Neural progenitor cell (in vitro differentiated cells): ENCODE data around the gene RELN. TPM values are rescaled to one million over a fixed set of nuclear protein-coding genes. Genes with fewer than 3 reads are reported as not detected.

Experiments
- DNase-seq: peaks from one replicate; pipeline ENCODE4 v3.0.0-alpha.2; 2016; ENCODE audit warnings: low spot score
- H2AFZ ChIP-seq: fragments of 200-600 bp; sonication (generic); replicated peaks from 2 replicates; pipeline ENCODE4 v1.6.1; 2016; ENCODE audit warnings: antibody characterized with exemption
- H3F3A ChIP-seq: fragments of 200-600 bp; sonication (generic); 2 replicates; pipeline ENCODE4 v1.6.1; 2016; ENCODE audit warnings: antibody characterized with exemption, low read depth
- H3K27ac ChIP-seq: fragments of 200-600 bp; sonication (generic); 2 replicates; pipeline ENCODE4 v1.5.1; 2016; ENCODE audit warnings: mild to moderate bottlenecking
- H3K27me3 ChIP-seq: fragments of 200-600 bp; sonication (generic); 2 replicates; pipeline ENCODE4 v1.6.1; 2016; ENCODE audit warnings: mild to moderate bottlenecking, moderate library complexity
- H3K36me3 ChIP-seq: fragments of 200-600 bp; sonication (generic); 2 replicates; pipeline ENCODE4 v1.5.1; 2016
- H3K4me1 ChIP-seq: fragments of 200-600 bp; sonication (generic); 2 replicates; pipeline ENCODE4 v1.6.1; 2016; ENCODE audit warnings: mixed run types
- H3K4me2 ChIP-seq: fragments of 200-600 bp; sonication (generic); 2 replicates; pipeline ENCODE4 v1.6.1; 2016
- H3K4me3 ChIP-seq: fragments of 200-600 bp; sonication (generic); 2 replicates; pipeline ENCODE4 v1.5.1; 2016
- H3K79me2 ChIP-seq: fragments of 200-600 bp; sonication (generic); 2 replicates; pipeline ENCODE4 v1.6.1; 2016; ENCODE audit warnings: low read depth
- H3K9ac ChIP-seq: fragments of 200-600 bp; sonication (generic); 2 replicates; pipeline ENCODE4 v1.6.1; 2016
- H3K9me3 ChIP-seq: fragments of 200-600 bp; sonication (generic); 2 replicates; pipeline ENCODE4 v1.5.1; 2016; ENCODE audit warnings: low read depth
- H4K20me1 ChIP-seq: fragments of 200-600 bp; sonication (generic); 2 replicates; pipeline ENCODE4 v1.6.1; 2016; ENCODE audit warnings: low read depth
- H3K27ac Mint-ChIP-seq: 3 replicates; pipeline ENCODE4 v1.8.0; 2021; ENCODE audit warnings: mixed read lengths
- H3K27me3 Mint-ChIP-seq: 2 replicates; pipeline ENCODE4 v1.8.0; 2022; ENCODE audit warnings: low read depth, mild to moderate bottlenecking, inconsistent platforms, moderate library complexity, mixed read lengths; ENCODE audit not compliant: insufficient read depth
- H3K36me3 Mint-ChIP-seq: 3 replicates; pipeline ENCODE4 v1.8.0; 2021; ENCODE audit warnings: mixed read lengths
- H3K4me1 Mint-ChIP-seq: 3 replicates; pipeline ENCODE4 v1.8.0; 2021; ENCODE audit warnings: mixed read lengths
- H3K4me3 Mint-ChIP-seq: 3 replicates; pipeline ENCODE4 v1.8.0; 2021; ENCODE audit warnings: mild to moderate bottlenecking, moderate library complexity, mixed read lengths
- H3K9me3 Mint-ChIP-seq: 3 replicates; pipeline ENCODE4 v1.8.0; 2020; ENCODE audit warnings: mixed read lengths
- EZH2 ChIP-seq: fragments of 200-600 bp; sonication (generic); IDR thresholded peaks from 2 replicates; pipeline ENCODE4 v1.6.1; 2017; ENCODE audit warnings: antibody characterized with exemption, mild to moderate bottlenecking, moderate library complexity
- EZH2phosphoT487 ChIP-seq: fragments of 200-600 bp; sonication (generic); IDR thresholded peaks from 2 replicates; pipeline ENCODE4 v1.6.1; 2017; ENCODE audit warnings: antibody characterized with exemption
- total RNA-seq: library from RNA; depleted of rRNA; stranded (reverse); fragments of >200 nt; gene quantifications from 2 replicates; pipeline ENCODE4 v1.2.3, GENCODE V29; 2015; ENCODE audit warnings: low replicate concordance
- TF ChIP-seq, protein P1 (sequence below): fragments of 200-600 bp; sonication (generic); IDR thresholded peaks from 2 replicates; pipeline ENCODE4 v1.5.1; 2017; ENCODE audit warnings: antibody characterized with exemption, mild to moderate bottlenecking

RELN gene
- total RNA-seq, 1 donor from 2014 or later, result 0.02 TPM

DNA sequence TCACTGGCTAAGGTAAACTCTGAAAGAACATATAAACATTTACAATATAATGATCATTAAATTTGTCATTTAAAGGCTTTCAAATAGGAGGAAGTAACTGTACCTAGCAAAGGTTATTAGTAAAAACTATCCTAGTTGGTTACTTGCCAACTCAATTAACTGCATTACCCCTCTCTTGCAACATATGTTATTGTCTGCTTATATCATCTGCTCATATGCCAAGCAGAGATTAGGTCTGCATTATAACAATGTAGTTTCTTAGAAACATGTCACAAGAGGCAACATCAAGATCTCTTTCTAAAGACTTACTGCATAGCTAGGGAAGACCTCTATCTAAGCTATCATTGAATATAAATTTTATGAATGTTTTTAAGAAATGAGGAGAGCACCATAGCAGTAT, 132.5 kb downstream of the RELN start:
- no peak for DNase-seq
- no peaks in the 10 kb centered on the region for H3K27me3 ChIP-seq

DNA sequence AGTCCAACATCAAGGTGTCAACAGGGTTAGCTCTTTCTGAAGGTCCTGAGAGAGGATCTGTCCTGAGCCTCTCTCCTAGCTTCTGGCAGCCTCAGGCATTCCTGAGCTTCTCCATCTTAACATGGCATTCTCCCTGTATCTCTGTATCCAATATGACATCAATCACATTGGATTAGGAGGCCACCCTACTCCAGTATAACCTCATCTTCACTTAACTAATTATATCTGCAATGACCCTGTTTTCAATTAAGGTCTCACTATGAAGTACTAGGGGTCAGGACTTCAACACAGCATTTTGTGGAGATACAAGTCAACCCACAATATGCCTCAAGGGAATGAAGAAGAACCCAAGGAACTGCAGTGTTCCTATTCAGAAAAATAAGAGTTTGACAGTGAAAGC, 133.8 kb downstream of the RELN start:
- H2AFZ ChIP-seq, result no peak overlapping the region
- H3K27me3 ChIP-seq, result no peaks in the 10 kb centered on the region
- H3K9ac ChIP-seq, result no peak overlapping the region
- no peaks in the 10 kb centered on the region for H4K20me1 ChIP-seq
- no peaks in the 10 kb centered on the region for H3K9me3 Mint-ChIP-seq
- no peak for DNase-seq
- H3K27me3 Mint-ChIP-seq, result peaks cover 2% of the 10 kb centered on the region
- no peak overlapping the region for H3K4me3 ChIP-seq
- H3K4me1 ChIP-seq, result no peaks in the 10 kb centered on the region
- H3K4me3 Mint-ChIP-seq, result no peak overlapping the region
- H3K4me2 ChIP-seq, result no peak overlapping the region
- H3K36me3 ChIP-seq, result no peaks in the 10 kb centered on the region
- H3F3A ChIP-seq, result no peaks in the 10 kb centered on the region
- H3K79me2 ChIP-seq, result no peaks in the 10 kb centered on the region
- no peak overlapping the region for H3K27ac Mint-ChIP-seq
- H3K4me1 Mint-ChIP-seq, result no peaks in the 10 kb centered on the region
- TF ChIP-seq, protein P1, sequence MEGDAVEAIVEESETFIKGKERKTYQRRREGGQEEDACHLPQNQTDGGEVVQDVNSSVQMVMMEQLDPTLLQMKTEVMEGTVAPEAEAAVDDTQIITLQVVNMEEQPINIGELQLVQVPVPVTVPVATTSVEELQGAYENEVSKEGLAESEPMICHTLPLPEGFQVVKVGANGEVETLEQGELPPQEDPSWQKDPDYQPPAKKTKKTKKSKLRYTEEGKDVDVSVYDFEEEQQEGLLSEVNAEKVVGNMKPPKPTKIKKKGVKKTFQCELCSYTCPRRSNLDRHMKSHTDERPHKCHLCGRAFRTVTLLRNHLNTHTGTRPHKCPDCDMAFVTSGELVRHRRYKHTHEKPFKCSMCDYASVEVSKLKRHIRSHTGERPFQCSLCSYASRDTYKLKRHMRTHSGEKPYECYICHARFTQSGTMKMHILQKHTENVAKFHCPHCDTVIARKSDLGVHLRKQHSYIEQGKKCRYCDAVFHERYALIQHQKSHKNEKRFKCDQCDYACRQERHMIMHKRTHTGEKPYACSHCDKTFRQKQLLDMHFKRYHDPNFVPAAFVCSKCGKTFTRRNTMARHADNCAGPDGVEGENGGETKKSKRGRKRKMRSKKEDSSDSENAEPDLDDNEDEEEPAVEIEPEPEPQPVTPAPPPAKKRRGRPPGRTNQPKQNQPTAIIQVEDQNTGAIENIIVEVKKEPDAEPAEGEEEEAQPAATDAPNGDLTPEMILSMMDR, result no peak
- TF ChIP-seq EZH2phosphoT487 (no peak), EZH2 (no peak)
- H3K27ac ChIP-seq, result no peak overlapping the region
- H3K36me3 Mint-ChIP-seq, result no peaks in the 10 kb centered on the region
- H3K9me3 ChIP-seq, result no peaks in the 10 kb centered on the region

More for the DNA sequence above, 132.5 kb downstream of the RELN start:
- Histone ChIP-seq H3K4me2 (no peak overlapping the region), H4K20me1 (no peaks in the 10 kb centered on the region), H3K27ac (no peak overlapping the region), H3K4me1 (no peaks in the 10 kb centered on the region), H3K9me3 (no peaks in the 10 kb centered on the region), H2AFZ (no peak overlapping the region), H3F3A (no peaks in the 10 kb centered on the region), H3K4me3 (no peak overlapping the region), H3K79me2 (no peaks in the 10 kb centered on the region), H3K36me3 (no peaks in the 10 kb centered on the region), H3K9ac (no peak overlapping the region)
- H3K4me1 Mint-ChIP-seq, result no peaks in the 10 kb centered on the region
- H3K27me3 Mint-ChIP-seq, result peaks cover 2% of the 10 kb centered on the region
- H3K27ac Mint-ChIP-seq, result no peak overlapping the region
- no peaks in the 10 kb centered on the region for H3K36me3 Mint-ChIP-seq
- TF ChIP-seq EZH2 (no peak), EZH2phosphoT487 (no peak)
- TF ChIP-seq, protein P1, result no peak
- H3K4me3 Mint-ChIP-seq, result no peak overlapping the region
- no peaks in the 10 kb centered on the region for H3K9me3 Mint-ChIP-seq

DNA sequence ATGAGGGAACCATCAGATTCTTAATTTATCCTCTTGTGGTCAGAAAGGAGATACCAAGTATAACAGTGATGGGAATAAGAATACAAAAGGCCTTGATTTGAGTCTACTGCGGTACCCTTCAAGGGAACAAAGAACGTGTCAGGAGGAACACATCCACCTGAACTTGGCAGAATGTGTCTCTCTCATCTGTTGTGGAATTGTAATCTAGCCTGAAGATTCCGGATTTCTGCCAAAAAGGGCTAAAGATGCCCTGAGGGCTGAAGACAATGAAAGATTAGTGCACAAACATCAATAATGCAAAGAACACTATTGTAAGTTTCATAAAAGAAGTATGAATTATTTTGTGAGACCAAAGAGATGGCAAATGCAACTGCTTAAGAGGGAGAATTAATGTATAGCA, 134.8 kb downstream of the RELN start:
- Histone ChIP-seq H3K4me3 (no peak overlapping the region), H3K27me3 (no peaks in the 10 kb centered on the region), H3K4me1 (no peaks in the 10 kb centered on the region), H3F3A (no peaks in the 10 kb centered on the region), H3K27ac (no peak overlapping the region), H3K4me2 (no peak overlapping the region), H2AFZ (no peak overlapping the region), H3K36me3 (no peaks in the 10 kb centered on the region), H3K9ac (no peak overlapping the region), H3K9me3 (no peaks in the 10 kb centered on the region), H4K20me1 (no peaks in the 10 kb centered on the region), H3K79me2 (no peaks in the 10 kb centered on the region)
- H3K27me3 Mint-ChIP-seq, result peaks cover 2% of the 10 kb centered on the region
- H3K4me1 Mint-ChIP-seq, result no peaks in the 10 kb centered on the region
- no peak for TF ChIP-seq EZH2
- no peak for TF ChIP-seq EZH2phosphoT487
- TF ChIP-seq, protein P1, result no peak
- DNase-seq, result no peak
- no peaks in the 10 kb centered on the region for H3K36me3 Mint-ChIP-seq
- no peaks in the 10 kb centered on the region for H3K9me3 Mint-ChIP-seq
- no peak overlapping the region for H3K4me3 Mint-ChIP-seq
- H3K27ac Mint-ChIP-seq, result no peak overlapping the region
